GM18511 (cell line): ENCODE data around the gene DOP1B.
"Not testable (repeated sequence)": the region's sequence is repeated elsewhere in the genome, so short reads cannot be mapped to it uniquely, and the experiment has no call there.

Source experiments
- ATAC-seq: cut with Tn5 transposase; IDR thresholded peaks from one replicate; pipeline ENCODE4 v1.9.1; 2021; ENCODE audit warnings: mild to moderate bottlenecking, moderate library complexity; ENCODE audit not compliant: unreplicated experiment

The DOP1B gene

DNA sequence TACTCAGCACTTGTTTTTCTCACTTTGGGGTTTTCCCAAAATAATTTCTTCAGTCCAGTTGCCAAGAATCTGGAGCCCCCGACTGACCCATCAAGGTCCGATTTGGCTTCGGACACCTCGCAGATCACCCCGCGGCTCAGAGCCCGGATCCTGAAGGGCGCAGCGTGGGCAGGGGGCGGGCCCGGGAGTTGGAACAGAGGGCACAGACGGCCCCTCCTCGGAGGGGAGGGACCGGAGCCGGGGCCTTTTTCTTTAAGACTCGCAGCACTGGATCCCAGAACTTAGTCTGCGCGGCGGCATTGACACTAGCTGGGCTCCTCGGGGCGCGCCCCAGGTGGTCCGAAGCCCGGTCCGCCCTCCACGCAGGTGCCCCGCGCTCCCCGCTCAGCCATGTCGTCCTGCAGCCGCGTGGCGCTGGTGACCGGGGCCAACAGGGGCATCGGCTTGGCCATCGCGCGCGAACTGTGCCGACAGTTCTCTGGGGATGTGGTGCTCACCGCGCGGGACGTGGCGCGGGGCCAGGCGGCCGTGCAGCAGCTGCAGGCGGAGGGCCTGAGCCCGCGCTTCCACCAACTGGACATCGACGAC, 21.7 kb upstream of the DOP1B start, which contains the start of gene CBR3:
Gene CBR3 (plus strand): TSS at position 277 of the 588 bp plus-strand sequence. CDS start 114 bp downstream, at position 391.
- ATAC-seq, result peak; percentile 12

DNA sequence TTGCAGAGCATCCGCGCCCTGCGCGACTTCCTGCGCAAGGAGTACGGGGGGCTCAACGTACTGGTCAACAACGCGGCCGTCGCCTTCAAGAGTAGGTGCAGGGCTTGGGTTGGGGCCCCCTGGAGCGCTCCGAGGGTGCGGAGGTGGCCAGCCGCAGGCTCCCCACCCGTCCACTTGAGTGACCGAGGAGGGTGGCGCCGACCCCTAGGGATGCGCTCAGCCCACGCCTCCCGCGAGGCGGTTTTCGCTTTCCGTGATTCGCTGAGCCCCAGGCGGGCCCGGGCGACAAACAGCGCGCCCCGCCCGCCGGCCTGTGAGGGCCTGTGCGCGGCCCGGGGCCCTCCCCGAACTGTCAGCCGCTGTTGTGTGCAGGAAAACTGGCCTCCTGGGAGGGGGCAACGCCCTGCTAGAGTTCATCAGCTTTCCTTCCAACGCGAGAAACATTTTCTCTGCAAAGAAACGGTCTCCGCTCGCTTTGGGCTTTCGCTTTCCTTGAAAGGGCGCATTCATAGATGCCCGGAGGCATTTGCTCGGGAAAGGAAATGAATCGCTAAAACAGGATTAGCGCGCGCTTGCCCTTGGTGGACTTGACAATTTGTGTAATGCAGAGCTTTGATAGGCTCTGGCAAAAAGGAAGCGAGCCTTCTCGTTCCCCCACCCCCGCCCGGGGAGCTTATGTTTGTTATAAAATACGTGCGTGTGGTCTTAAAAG, 21.1 kb upstream of the DOP1B start:
- ATAC-seq, result peak; percentile 67

DNA sequence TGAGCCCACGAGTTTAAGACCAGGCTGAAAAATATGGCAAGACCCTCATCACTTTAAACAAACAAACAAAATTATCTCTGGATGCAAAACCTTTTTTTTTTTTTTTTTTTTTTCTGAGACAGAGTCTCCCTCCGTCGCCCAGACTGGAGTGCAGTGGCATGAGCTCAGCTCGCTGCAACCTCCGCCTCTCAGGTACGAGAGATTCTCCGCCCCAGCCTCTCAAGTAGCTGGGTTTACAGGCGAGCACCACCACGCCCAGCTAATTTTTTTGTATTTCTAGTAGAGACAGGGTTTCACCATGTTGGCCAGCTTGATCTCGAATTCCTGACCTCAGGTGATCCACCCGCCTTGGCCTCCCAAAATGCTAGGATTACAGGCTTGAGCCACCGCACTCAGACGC, 16.8 kb upstream of the DOP1B start:
- not testable (repeated sequence) for ATAC-seq

DNA sequence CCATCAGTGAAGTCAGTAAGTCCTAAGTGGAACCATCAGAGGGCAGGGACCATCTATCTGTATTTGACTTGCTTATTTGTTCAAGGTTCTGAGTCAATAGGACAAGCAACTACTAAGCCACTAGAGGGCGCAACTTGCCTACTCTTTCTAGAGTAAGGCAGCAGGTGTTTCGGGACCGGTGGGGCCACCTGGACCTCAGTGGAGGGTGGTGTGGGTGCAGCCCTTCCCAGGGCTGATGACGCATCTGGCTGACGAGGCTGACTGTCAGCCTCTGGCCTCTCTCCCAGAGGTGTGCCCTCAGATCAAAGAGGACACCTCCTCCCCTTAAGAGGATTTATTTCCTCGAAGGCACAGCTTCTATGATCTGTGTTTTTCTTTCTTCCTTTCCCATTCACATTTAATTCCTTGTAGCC, 15.1 kb upstream of the DOP1B start:
- no peak for ATAC-seq

DNA sequence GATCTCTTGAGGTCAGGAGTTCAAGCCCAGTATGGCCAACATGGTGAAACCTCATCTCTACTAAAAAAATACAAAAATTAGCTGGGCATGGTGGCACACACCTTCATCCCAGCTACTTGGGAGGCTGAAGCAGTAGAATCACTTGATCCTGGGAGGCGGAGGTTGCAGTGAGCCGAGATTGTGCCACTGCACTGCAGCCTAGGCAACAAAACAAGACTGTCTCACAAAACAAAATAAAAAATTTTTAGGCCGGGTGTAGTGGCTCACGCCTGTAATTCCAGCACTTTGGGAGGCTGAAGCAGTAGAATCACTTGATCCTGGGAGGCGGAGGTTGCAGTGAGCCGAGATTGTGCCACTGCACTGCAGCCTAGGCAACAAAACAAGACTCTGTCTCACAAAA, 12.4 kb upstream of the DOP1B start:
- ATAC-seq, result not testable (repeated sequence)

DNA sequence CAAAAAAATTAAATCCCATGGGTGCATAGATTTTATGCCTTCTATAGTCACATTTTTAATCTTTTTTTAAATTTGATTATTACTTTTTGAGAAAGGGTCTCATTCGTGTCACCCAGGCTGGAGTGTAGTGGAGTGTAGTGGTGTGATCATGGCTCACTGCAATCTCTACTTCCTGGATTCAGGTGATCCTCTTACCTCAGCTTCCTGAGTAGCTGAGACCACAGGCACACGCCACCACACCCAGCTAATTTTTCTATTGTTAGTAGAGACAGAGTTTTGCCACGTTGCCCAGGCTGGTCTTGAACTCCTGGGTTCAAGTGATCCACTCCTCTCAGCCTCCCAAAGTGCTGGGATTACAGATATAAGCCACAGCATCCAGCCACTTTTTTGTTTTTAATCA, 11.4 kb upstream of the DOP1B start:
- ATAC-seq, result no peak

DNA sequence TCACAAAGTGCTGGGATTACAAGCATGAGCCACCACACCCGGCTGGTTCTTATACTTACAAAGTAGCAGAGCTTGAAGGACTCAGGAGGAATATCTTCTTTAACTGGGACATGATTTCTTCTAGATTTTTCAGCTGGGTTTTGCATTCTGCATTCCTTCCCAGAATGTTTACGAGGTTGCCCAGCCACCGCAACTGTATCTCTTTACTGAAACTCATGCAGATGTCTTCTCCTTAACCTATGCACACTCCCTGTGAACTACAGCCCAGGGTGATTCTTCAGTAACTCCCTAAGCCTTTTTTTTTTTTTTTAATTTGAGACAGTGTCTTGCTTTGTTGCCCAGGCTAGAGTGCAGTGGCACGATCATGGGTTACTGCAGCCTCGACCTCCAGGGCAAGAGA, 8.7 kb upstream of the DOP1B start:
- no peak for ATAC-seq

DNA sequence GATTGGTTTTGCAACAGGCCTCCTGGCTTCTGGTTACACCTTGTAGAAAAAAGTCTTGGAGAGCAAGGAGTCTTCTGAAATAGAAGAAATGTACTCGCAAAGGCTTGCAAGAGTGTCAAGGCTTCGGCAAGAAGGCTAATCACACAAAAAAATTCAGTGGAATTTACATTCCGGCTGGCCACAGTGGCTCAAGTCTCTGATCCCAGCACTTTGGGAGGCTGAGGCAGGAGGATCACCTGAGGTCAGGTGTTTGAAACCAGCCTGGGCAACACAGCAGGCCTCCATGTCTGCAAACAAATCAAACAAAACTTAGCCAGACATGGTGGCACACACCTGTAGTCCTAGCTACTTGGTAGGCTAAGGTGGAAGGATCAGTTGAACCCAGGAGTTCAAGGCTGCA, 7.7 kb upstream of the DOP1B start:
- ATAC-seq, result no peak

DNA sequence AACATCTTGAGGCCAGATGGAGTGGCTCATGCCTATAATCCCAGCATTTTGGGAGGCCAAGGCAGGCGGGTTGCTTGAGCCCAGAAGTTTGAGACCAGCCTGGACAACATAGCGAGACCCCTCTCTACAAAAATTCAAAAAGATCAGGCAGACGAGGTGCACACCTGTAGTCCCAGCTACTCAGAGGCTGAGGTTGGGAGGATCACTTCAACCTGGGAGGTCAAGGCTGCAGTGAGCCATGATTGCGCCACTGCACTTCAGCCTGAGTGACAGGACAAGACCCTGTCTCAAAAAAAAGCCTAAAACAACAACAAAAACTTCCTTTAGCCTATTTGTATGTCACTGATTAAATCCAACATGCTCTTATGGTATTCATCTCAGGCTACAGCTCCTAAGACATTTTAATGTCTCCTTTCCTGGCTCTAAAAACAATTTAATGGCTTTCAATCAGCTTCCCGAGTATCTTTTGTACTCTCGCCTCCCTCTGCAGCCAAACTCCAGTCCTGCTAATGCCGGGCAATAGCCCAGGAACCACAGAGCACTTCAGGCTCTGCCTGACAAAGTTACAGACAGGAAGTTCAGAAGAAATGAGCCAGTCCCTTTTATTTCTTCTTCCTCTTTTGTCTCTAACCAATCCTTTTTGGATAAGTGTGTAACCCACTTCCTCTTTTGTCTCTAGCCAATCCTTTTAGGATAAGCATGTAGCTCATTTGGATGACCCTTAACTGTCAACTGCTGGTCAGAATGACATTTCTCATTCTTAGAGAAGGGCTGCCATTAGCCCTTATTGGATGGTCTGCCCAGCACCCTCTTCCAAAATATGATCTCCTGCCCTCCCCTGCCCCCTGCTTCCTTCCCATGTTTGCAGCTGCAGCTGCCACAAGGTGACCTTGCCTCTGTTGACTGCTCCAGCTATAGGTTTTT, 6.6 kb upstream of the DOP1B start:
- no peak for ATAC-seq

DNA sequence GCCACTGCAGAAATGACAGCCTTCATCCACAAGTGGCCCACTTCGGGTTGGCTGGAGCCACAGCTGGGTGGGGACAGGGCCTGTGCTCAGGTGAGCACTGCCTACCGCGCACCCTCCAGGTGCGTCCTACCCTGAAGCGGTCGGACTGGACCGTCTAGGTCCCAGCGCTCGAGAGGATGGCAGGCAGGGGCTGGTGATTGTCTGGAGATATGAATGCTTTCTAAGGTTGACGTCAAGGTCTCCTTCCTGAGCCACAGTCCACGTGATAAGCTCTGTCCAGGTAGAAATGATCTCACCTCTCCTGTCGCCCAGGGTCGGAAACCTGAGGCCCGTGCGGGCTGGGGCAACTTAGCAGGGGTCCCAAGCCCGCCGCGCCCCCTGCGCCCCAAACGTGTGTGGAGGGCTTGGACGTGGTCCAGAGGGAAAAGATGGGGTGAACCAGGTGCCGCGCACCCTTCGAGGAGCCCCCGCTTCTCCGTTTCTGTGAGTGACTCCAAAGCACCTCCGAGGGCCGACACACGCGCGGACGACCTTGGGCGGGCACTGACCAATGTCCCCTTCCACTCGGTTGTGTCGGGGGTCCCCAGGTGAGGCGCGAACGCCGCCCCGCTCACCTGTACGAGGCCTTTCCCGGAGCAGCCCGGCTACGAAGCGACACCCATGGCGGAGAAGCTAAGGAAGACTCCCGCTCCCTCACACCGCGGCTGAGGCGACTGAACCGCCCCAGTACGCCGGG, 853 bp upstream of the DOP1B start:
- ATAC-seq, result peak; percentile 3

DNA sequence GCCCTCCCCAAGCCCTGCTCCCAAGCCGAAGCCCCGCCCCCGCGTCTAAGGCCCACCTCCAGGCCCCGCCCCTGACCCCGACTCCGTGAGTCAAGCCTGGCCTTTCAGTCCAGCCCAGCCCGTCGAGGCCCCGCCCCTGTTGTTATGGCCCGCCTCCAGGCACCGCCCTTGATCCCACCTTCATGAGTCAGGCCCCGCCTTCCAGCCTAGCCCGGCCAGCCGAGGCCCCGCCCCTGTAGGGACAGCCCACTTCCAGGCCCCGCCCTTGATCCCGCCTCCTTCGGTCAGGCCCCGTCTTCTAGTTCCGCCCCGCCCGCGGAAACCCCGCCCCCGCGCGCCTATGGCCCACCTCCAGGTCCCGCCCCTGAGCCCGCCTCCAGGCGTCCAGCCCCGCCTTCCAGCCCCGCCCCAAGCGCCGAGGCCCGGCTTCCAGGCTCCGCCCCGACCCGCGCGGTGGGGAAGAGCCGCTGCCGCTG, 247 bp upstream of the DOP1B start:
- ATAC-seq, result peak; percentile 89

DNA sequence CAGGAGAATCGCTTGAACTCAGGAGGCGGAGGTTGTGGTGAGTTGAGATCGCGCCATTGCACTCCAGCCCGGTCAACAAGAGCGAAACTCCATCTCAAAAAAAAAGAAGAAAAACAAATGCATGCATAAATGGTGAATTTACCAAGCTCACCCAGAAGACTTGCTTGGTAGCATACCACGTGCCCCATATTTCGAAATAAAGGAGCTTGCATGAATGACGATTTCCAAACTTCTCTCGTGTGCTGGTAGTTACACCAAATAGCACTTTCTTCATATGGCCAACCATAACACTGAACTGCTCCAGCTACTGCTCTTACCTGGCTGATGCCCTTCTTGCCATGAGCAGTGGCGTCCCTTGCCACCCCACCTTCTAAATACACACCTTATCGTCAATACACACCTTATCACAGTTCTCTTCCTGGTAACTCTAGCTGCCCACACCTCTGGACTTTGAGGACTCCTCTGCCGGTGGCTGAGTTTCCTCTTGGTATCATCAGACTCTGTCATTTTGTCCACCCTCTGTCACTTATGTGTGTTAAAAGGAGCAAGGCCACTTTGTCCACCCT, 2.8 kb downstream of the DOP1B start:
- no peak for ATAC-seq

DNA sequence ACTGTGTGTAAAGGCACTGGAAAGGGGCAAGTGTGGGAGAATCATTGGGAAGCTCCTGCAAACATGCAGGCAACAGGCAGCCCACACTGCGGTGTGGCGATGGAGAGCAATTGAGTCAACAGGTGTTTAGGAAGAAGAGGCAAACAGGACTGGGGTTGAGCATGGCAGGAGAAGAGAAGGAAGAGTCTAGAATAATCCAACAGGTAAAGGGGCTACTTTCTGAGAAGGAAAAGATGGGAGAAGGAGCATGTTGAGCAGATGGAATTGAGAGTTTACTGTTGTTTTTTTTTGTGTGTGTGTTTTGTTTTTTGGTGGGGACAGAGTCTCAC, 4.2 kb downstream of the DOP1B start:
- no peak for ATAC-seq

DNA sequence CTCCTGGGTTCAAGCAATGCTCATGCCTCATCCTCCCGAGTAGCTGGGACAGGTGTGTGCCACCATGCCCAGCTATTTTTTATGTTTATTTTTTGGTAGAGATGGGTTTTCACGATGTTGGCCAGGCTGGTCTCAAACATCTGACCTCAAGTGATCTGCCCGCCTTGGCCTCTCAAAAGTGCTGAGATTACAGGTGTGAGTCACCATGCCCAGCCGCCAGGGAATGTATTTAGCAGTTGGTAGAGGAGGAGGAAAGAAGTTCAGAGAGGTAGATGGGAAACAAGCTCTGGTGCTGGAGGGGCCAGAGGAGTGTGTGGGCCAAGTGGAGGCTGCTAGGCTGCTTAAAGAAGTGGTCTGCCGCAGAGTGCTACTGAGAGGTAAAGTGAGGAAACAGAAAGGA, 6.0 kb downstream of the DOP1B start:
- no peak for ATAC-seq

DNA sequence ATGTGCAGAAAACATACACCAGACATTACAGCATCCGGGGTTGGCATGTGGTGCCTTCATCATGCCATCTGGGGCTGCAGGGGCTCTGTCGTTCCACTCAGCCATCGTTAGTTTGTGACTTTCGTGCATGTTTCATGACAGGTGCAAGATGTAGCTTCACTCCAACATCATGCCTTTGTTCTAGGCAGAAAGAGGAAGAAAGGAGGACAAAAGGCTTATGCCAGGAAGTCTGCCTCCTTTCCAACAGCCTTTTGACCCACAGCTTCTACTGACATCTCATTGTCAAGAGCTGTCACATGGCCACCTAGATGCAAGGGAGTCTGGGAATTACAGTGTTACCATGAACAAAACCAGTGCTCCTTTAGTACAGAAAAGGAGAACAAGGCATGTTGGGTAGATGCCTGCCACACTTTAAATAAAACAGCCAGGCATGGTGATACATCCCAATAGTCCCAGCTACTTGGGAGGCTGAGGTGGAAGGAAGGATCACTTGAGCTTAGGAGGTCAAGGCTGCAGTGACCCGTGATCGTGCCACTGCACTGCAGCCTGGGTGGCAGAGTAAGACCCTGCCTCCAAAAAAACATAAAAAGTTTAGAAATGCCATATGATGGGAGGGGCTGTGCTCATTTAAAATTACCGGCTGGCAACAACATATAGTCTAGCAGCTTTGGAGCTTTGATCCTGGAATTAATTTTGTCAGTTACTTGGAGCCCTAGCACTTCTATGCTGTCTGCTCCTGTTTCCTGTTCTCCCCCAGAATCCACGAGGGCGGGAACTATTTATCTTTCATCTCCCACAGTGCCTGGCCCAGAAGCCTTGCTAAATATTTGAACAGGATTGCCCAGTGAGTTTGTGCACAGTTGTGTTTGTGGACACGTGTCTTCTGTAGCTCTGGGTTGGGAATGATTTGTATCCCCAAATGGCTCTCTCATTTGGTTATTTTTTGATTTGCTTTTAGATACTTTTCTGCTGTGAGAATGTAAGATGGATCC, 7.4 kb downstream of the DOP1B start:
- ATAC-seq, result no peak

DNA sequence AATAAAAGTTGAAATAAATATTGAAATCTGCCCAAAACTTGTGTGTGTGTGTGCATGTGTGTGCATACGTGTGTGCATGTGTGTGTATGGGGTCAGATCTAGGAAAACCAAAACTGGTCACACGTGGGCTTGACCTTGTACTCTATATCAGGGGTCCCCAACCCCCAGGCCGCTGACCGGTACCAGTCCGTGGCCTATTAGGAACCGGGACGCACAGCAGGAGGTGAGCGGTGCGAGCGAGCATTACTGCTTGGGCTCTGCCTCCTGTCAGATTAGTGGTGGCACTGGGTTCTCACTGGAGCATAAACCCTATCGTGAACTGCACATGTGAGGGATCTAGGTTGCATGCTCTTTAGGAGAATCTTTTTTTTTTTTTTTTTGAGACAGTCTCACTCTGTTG, 8.7 kb downstream of the DOP1B start:
- no peak for ATAC-seq

DNA sequence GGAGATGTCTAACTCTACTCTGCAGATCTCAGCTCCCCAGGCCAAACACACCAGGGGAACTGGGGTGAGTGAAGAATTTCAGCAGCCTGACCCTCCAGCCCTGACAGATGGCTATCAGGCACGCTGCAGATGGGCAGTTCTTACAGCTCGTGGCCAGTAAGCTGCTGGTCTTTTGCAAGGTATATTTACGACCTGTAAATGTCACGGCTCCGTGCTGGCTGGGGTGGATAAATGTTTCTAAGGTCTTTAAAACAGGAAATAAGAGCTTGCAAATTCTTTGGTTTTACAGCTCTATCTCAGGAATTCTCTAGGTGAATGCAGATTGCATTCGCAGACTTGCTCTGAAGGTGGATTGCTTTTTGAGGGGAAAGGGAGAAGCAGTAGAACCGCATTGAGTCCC, 10.1 kb downstream of the DOP1B start:
- ATAC-seq, result no peak

DNA sequence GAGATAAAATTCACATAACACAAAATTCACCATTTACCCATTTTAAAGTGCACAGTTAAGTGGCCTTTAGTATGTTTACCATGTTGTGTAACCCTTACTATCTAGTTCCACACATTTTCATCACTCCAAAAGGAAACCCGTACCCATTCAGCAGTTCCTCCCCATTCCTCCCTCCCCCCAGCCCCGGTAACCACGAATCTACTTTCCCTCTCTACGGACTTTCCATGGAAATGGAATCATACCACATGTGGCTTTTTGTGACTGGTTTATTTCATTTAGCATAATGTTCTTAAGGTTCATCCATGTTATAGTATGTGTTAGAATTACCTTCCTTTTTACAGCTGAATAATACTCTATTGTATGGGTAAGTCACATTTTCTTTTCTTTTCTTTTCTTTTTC, 10.9 kb downstream of the DOP1B start:
- no peak for ATAC-seq

DNA sequence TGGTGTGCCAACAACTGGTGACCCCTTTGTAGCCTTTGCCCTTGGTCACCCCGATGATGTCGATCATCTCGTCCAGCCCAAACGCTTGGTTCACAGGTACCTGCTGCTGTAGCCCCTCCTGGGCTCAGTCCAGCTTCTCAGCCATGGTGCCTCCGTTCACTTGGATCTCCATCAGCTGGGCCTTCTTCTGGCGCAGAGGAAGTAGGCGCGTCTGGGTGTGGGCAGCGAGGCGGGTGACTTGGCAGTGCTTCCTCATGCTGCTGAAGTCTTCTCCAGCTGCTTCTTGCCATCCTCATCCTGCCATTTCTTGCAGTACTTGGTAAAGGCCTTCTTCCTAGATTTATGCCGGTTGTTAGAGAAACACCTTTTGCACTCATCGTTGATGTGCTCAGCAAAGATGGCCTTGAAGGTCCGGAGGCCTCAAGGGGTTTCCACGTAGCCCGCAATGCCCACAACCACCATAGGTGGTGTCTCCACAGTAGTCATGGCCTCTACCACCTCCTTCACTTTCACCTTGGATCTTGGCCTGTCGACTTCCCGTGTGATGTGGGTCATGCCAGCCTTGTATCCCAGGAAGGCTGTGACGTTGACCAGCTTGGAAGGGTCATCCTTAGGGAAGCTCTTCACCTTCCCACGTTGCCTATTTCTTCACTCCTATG, 13.0 kb downstream of the DOP1B start:
- ATAC-seq, result no peak
